ENCODE measurements around the gene EHMT1. TPM values are rescaled to one million over a fixed set of nuclear protein-coding genes. Genes with fewer than 3 reads are reported as not detected.

Gene EHMT1
- total and polyA plus RNA-seq, 9 of the 15 experiments (the other 6 are each of a cell fraction or from before 2014, with no cell fraction given) = 2.2 to 76.0 (median 36.4) TPM

DNA sequence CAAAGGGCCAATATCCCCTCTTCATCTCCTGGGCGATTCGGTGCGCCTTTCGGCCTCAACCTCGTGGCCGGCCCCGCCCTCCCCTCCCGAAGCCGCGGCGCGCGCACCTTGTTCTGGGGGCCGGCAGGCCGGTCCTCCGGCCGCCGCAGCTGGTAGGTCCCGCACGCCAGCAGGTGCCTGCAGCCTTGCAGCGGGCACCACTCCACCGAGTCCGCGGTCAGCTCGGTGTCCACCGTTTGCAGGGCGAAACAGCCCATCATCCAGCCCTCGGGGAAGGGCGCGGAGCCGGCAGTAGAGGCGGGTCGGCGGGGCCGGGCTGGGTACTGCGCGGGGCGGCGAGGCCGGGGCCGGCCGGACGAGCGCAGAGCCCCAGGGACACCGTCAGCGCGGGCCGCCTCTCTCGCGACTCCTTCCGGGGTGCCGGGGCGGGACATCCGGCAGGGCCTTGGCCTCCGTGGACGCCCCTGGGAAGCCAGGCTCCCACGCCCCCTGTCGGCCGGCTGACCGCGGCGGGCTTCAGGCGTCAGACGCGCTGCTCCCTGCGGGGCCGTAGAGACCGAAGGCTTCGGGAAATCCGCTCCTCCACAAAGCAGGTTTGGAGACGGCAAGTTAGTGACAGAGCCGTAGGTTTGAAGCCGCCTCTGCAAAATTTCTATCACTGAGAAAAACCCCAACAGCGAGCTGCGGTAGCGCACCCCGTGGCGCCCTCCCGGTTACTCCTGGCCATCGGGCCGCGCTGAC lies 40.1 kb upstream of the EHMT1 start, which contains the start of gene DPH7 (continued):
- TF ChIP-seq, protein P1, sequence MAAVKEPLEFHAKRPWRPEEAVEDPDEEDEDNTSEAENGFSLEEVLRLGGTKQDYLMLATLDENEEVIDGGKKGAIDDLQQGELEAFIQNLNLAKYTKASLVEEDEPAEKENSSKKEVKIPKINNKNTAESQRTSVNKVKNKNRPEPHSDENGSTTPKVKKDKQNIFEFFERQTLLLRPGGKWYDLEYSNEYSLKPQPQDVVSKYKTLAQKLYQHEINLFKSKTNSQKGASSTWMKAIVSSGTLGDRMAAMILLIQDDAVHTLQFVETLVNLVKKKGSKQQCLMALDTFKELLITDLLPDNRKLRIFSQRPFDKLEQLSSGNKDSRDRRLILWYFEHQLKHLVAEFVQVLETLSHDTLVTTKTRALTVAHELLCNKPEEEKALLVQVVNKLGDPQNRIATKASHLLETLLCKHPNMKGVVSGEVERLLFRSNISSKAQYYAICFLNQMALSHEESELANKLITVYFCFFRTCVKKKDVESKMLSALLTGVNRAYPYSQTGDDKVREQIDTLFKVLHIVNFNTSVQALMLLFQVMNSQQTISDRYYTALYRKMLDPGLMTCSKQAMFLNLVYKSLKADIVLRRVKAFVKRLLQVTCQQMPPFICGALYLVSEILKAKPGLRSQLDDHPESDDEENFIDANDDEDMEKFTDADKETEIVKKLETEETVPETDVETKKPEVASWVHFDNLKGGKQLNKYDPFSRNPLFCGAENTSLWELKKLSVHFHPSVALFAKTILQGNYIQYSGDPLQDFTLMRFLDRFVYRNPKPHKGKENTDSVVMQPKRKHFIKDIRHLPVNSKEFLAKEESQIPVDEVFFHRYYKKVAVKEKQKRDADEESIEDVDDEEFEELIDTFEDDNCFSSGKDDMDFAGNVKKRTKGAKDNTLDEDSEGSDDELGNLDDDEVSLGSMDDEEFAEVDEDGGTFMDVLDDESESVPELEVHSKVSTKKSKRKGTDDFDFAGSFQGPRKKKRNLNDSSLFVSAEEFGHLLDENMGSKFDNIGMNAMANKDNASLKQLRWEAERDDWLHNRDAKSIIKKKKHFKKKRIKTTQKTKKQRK (IDR thresholded peaks at IDR 0.05; ENCODE audit: borderline replicate concordance, low read depth, low read length) = no peak
- TF ChIP-seq CBX5 (IDR thresholded peaks at IDR 0.05; ENCODE audit: borderline replicate concordance, low read depth) (peak; percentile 50; the same call in 1 of the 2 replicates), BDP1 (IDR thresholded peaks at IDR 0.05; ENCODE audit: insufficient read depth, insufficient read length) (no peak), HCFC1 (IDR thresholded peaks at IDR 0.05; ENCODE audit: low read depth, low read length) (peak; percentile 91), ZNF224 (CRISPR knock-in tag; IDR thresholded peaks at IDR 0.05) (no peak), TRIM24 (IDR thresholded peaks at IDR 0.05) (peak in 1 of 2 experiments; percentile 72; a peak in 2 of 4 replicates), CBFA2T2 (conservative IDR thresholded peaks at IDR 0.05) (no peak), XRCC4 (IDR thresholded peaks at IDR 0.05; ENCODE audit: extremely low read depth, insufficient read depth, insufficient read length) (no peak), BHLHE40 (IDR thresholded peaks at IDR 0.05; ENCODE audit: low read length) (peak; percentile 54)
- TF ChIP-seq, protein P2, sequence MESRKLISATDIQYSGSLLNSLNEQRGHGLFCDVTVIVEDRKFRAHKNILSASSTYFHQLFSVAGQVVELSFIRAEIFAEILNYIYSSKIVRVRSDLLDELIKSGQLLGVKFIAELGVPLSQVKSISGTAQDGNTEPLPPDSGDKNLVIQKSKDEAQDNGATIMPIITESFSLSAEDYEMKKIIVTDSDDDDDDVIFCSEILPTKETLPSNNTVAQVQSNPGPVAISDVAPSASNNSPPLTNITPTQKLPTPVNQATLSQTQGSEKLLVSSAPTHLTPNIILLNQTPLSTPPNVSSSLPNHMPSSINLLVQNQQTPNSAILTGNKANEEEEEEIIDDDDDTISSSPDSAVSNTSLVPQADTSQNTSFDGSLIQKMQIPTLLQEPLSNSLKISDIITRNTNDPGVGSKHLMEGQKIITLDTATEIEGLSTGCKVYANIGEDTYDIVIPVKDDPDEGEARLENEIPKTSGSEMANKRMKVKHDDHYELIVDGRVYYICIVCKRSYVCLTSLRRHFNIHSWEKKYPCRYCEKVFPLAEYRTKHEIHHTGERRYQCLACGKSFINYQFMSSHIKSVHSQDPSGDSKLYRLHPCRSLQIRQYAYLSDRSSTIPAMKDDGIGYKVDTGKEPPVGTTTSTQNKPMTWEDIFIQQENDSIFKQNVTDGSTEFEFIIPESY (CRISPR knock-in tag; IDR thresholded peaks at IDR 0.05) = peak; percentile 89
- TF ChIP-seq, protein P3, sequence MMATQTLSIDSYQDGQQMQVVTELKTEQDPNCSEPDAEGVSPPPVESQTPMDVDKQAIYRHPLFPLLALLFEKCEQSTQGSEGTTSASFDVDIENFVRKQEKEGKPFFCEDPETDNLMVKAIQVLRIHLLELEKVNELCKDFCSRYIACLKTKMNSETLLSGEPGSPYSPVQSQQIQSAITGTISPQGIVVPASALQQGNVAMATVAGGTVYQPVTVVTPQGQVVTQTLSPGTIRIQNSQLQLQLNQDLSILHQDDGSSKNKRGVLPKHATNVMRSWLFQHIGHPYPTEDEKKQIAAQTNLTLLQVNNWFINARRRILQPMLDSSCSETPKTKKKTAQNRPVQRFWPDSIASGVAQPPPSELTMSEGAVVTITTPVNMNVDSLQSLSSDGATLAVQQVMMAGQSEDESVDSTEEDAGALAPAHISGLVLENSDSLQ (IDR thresholded peaks at IDR 0.05) = peak; percentile 75
- TF ChIP-seq, protein P4, sequence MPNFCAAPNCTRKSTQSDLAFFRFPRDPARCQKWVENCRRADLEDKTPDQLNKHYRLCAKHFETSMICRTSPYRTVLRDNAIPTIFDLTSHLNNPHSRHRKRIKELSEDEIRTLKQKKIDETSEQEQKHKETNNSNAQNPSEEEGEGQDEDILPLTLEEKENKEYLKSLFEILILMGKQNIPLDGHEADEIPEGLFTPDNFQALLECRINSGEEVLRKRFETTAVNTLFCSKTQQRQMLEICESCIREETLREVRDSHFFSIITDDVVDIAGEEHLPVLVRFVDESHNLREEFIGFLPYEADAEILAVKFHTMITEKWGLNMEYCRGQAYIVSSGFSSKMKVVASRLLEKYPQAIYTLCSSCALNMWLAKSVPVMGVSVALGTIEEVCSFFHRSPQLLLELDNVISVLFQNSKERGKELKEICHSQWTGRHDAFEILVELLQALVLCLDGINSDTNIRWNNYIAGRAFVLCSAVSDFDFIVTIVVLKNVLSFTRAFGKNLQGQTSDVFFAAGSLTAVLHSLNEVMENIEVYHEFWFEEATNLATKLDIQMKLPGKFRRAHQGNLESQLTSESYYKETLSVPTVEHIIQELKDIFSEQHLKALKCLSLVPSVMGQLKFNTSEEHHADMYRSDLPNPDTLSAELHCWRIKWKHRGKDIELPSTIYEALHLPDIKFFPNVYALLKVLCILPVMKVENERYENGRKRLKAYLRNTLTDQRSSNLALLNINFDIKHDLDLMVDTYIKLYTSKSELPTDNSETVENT (CRISPR knock-in tag; IDR thresholded peaks at IDR 0.05) = peak; percentile 93
- TF ChIP-seq, protein P5, sequence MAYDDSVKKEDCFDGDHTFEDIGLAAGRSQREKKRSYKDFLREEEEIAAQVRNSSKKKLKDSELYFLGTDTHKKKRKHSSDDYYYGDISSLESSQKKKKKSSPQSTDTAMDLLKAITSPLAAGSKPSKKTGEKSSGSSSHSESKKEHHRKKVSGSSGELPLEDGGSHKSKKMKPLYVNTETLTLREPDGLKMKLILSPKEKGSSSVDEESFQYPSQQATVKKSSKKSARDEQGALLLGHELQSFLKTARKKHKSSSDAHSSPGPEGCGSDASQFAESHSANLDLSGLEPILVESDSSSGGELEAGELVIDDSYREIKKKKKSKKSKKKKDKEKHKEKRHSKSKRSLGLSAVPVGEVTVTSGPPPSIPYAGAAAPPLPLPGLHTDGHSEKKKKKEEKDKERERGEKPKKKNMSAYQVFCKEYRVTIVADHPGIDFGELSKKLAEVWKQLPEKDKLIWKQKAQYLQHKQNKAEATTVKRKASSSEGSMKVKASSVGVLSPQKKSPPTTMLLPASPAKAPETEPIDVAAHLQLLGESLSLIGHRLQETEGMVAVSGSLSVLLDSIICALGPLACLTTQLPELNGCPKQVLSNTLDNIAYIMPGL (CRISPR knock-in tag; IDR thresholded peaks at IDR 0.05) = peak; percentile 74; the same call in 1 of the 2 replicates
- TF ChIP-seq, protein P6, sequence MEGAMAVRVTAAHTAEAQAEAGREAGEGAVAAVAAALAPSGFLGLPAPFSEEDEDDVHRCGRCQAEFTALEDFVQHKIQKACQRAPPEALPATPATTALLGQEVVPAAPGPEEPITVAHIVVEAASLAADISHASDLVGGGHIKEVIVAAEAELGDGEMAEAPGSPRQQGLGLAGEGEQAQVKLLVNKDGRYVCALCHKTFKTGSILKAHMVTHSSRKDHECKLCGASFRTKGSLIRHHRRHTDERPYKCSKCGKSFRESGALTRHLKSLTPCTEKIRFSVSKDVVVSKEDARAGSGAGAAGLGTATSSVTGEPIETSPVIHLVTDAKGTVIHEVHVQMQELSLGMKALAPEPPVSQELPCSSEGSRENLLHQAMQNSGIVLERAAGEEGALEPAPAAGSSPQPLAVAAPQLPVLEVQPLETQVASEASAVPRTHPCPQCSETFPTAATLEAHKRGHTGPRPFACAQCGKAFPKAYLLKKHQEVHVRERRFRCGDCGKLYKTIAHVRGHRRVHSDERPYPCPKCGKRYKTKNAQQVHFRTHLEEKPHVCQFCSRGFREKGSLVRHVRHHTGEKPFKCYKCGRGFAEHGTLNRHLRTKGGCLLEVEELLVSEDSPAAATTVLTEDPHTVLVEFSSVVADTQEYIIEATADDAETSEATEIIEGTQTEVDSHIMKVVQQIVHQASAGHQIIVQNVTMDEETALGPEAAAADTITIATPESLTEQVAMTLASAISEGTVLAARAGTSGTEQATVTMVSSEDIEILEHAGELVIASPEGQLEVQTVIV (CRISPR knock-in tag; IDR thresholded peaks at IDR 0.05; ENCODE audit: borderline replicate concordance) = no peak
